Measurements from ENCODE around the gene AMELY. TPM values are rescaled to one million over a fixed set of nuclear protein-coding genes. Genes with fewer than 3 reads are reported as not detected.

Gene AMELY, protein sequence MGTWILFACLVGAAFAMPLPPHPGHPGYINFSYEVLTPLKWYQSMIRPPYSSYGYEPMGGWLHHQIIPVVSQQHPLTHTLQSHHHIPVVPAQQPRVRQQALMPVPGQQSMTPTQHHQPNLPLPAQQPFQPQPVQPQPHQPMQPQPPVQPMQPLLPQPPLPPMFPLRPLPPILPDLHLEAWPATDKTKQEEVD
- total RNA-seq (not detected), total RNA-seq (0 reads per million in 2 donors)

DNA sequence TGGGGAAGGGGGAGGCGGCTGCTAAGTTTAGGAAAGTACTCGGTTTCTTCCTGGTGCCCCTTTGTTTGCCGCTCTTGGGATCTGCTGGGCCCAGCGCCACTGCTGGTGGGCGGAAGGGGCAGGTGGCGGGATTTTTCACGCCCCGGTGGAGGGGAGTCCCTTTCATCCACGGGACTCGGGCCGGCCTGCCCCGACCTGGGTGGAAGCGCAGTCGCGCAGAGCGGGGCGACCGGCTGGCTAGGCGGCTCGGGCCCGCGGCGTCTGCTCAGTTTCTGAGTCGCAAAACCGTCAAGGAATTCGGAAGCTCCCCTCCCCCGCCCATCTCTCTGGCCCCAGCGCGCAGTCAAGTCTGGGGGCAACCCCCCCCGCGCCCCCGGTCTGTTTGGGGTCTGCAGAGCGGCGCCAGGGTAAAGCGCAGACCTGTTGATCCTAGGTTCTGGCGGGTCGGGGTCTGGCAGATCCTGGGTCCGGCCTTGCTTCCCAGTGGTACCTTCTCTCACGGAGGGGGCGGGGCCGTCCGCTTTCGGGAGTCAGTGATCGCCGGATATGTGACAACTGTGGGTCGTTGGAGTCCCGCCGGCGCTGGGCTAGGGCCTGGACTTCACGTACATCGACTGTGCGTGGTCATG lies at the start of gene AMELY:
Gene AMELY (minus strand): TSS at position 500 of the 629 bp plus-strand sequence. CDS start 39,144 bp downstream, outside the sequence.
- DNase-seq (no peak), ATAC-seq (no peak)
- no peaks in the 10 kb centered on the region for H3K9me3 ChIP-seq (ENCODE audit: control insufficient read depth, low read length, poor library complexity, severe bottlenecking)
- Mint-ChIP-seq H3K4me3 (peak within 1 kb of the TSS; percentile 15), H3K27me3 (peaks cover 34% of the 10 kb centered on the region), H3K36me3 (ENCODE audit: low read depth) (no peaks in the 10 kb centered on the region), H3K27ac (no peak within 1 kb of the TSS), H3K4me1 (no peaks in the 10 kb centered on the region)

DNA sequence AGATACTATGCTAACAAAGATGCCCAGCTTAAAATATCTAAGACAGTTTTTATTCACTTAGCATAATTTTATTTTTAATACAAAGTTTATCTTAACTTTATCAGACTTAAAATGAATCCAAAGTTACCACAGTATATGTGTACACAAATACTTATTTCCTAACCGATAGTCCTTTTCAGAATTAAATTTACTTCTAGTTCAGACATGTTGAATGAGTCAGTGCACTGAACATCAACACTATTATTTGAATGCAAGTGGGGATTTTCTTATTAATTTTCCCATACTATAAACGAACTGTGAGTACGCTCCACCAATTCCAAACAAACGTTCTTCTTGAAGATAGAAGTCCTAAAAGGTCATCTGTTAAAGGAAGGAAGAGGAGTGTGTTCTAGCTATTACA lies 38.4 kb upstream of the AMELY start:
- peaks cover 6% of the 10 kb centered on the region for H3K27me3 Mint-ChIP-seq
- no peak for ATAC-seq
- H3K4me1 Mint-ChIP-seq = no peaks in the 10 kb centered on the region

DNA sequence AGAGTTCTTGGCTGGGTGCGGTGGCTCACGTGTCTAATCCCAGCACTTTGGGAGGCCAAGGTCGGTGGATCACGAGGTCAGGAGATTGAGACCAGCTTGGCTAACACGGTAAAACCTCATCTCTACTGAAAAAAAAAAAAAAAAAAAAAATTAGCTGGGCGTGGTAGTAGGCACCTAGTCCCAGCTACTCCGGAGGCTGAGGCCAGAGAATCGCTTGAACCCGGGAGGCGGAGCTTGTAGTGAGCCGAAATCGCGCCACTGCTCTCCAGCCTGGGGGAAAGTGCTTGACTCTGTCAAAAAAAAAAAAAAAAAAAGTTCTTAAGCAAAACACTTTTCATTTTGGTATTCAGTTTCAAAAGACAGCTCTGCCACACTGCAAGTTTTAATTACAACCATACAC lies 36.8 kb upstream of the AMELY start:
- DNase-seq (no peak), ATAC-seq (no peak)
- no peaks in the 10 kb centered on the region for H3K36me3 Mint-ChIP-seq (ENCODE audit: low read depth)
- no peak overlapping the region for H3K4me3 Mint-ChIP-seq
- H3K27me3 Mint-ChIP-seq = peaks cover 6% of the 10 kb centered on the region
- no peaks in the 10 kb centered on the region for H3K4me1 Mint-ChIP-seq
- H3K27ac Mint-ChIP-seq = no peak overlapping the region
- H3K9me3 ChIP-seq (ENCODE audit: control insufficient read depth, low read length, poor library complexity, severe bottlenecking) = no peaks in the 10 kb centered on the region

More for the DNA sequence above, 38.4 kb upstream of the AMELY start:
- H3K36me3 Mint-ChIP-seq (ENCODE audit: low read depth) = no peaks in the 10 kb centered on the region
- H3K27ac Mint-ChIP-seq = no peak overlapping the region
- no peaks in the 10 kb centered on the region for H3K9me3 ChIP-seq (ENCODE audit: control insufficient read depth, low read length, poor library complexity, severe bottlenecking)
- H3K4me3 Mint-ChIP-seq = no peak overlapping the region
- DNase-seq = no peak

DNA sequence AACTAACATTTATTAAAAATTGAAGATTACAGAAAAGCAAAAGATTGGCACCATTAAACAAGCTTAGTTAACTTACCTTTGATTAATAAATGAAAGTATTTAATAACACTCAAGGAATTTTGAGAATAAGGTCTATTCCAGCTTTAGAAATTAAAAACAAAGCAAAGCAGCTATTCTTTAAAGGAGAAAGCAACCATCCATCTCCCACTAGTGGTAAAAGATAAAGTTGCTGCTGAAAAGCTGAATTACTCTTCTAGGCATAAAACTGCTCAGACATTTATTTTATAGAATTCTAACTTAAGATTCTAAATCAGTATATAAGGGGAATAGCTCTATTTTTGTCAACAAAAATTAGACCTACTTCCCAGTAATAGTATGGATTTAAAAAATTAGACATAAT lies 36.1 kb upstream of the AMELY start:
- no peak overlapping the region for H3K27ac Mint-ChIP-seq
- H3K9me3 ChIP-seq (ENCODE audit: control insufficient read depth, low read length, poor library complexity, severe bottlenecking) = no peaks in the 10 kb centered on the region
- peaks cover 3% of the 10 kb centered on the region for H3K27me3 Mint-ChIP-seq
- no peak for DNase-seq
- H3K4me3 Mint-ChIP-seq = no peak overlapping the region
- no peaks in the 10 kb centered on the region for H3K4me1 Mint-ChIP-seq
- no peak for ATAC-seq
- no peaks in the 10 kb centered on the region for H3K36me3 Mint-ChIP-seq (ENCODE audit: low read depth)

DNA sequence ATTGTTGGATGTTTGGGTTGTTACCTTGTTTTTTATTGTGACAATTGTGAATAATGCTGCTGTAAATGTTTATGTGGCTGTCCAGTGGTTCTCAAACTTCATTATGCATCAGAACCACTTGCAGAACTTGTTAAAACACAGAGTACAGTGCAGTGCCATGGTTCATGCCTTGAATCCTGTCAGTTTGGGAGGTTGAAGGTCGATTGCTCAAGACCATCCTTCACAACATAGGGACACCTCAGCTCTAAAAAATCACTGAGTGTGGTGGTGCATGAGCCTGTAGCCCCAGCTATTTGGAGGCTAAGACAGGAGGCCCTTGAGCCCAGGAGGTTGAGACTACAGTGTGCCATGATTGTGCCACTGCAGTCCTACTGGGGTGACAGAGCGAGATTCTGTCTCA lies 23.9 kb upstream of the AMELY start:
- no peaks in the 10 kb centered on the region for H3K36me3 Mint-ChIP-seq (ENCODE audit: low read depth)
- H3K9me3 ChIP-seq (ENCODE audit: control insufficient read depth, low read length, poor library complexity, severe bottlenecking) = no peaks in the 10 kb centered on the region

DNA sequence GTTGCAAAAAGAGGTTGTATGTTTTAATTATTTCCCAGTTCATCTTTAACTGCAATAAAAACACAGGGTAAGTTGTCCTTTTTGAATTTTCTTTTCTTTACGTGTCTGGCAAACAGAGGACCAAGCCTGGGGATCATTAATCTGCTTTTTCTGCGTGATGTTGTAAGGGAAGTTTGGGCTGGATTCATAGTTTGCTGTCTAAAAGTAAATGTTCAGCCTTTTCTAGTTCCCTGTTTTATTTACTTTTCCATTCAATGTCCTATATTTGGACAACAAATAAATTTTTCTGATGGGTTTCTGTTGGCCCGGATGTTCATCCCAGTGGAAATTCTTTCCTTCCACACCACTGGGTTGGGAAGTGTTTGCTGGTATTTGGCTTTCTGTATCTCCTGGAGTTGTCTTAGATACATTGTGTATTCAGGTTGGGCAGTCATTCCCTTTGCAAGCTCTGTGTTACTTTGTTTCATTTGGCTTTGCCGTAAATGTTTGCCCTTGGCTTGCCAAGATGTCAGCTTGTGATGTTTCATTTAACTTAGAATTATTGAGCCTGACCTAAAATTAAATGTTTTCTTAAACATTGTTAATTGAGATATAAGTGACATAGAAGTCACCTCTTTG lies 20.3 kb upstream of the AMELY start:
- H3K36me3 Mint-ChIP-seq (ENCODE audit: low read depth) = no peaks in the 10 kb centered on the region
- ATAC-seq (no peak), DNase-seq (no peak)
- no peaks in the 10 kb centered on the region for H3K27me3 Mint-ChIP-seq
- no peak overlapping the region for H3K4me3 Mint-ChIP-seq
- no peak overlapping the region for H3K27ac Mint-ChIP-seq
- H3K9me3 ChIP-seq (ENCODE audit: control insufficient read depth, low read length, poor library complexity, severe bottlenecking) = no peaks in the 10 kb centered on the region
- H3K4me1 Mint-ChIP-seq = no peaks in the 10 kb centered on the region

More for the DNA sequence above, 23.9 kb upstream of the AMELY start:
- Mint-ChIP-seq H3K27me3 (peaks cover 4% of the 10 kb centered on the region), H3K4me1 (no peaks in the 10 kb centered on the region), H3K4me3 (no peak overlapping the region), H3K27ac (no peak overlapping the region)
- DNase-seq (no peak), ATAC-seq (no peak)

DNA sequence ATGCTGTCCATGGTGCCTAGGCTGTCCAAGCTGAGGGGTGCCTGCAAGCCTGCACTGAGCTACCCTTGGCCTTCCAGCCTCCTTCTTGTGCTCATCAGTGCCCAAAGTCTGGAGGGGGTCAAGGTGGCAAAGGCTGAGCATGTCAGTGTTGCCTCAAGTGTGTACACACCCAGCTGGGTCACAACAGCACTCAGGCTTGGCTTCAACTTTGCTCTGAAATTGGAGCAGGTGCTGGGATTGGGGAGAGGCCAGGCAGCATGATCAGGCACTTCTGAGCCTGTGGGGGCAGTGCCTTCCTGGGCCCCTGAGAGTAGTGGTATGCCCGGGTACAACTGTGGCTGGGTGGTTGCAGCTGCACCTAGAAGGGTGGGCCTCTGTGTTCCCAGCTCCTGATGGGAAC lies 17.7 kb upstream of the AMELY start:
- H3K4me1 Mint-ChIP-seq = no peaks in the 10 kb centered on the region
- H3K36me3 Mint-ChIP-seq (ENCODE audit: low read depth) = no peaks in the 10 kb centered on the region
- no peak overlapping the region for H3K4me3 Mint-ChIP-seq

DNA sequence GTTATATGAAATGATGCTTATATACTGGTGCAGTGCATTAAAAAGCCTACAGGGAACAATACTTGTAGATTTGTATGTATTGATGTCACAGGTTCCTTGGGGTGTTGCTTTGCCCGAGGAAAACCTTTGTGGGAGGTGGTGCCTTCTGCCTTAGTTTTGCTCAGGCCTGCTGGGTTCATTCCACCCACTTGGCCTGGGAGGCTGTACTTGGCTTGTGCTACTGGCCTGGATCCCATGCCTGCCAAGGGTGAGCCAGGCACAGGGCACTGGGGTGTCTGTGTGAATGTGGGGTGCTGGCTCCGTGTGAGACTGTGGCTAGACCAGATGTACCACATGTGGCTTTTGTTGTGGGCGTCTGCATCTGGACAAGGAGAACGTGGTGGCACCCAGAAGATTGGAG lies 16.7 kb upstream of the AMELY start:
- ATAC-seq (no peak), DNase-seq (no peak)
- H3K4me1 Mint-ChIP-seq = no peaks in the 10 kb centered on the region
- no peaks in the 10 kb centered on the region for H3K9me3 ChIP-seq (ENCODE audit: control insufficient read depth, low read length, poor library complexity, severe bottlenecking)
- no peak overlapping the region for H3K4me3 Mint-ChIP-seq
- no peak overlapping the region for H3K27ac Mint-ChIP-seq
- H3K27me3 Mint-ChIP-seq = no peaks in the 10 kb centered on the region
- no peaks in the 10 kb centered on the region for H3K36me3 Mint-ChIP-seq (ENCODE audit: low read depth)

More for the DNA sequence above, 17.7 kb upstream of the AMELY start:
- H3K27me3 Mint-ChIP-seq = no peaks in the 10 kb centered on the region
- DNase-seq = no peak
- H3K9me3 ChIP-seq (ENCODE audit: control insufficient read depth, low read length, poor library complexity, severe bottlenecking) = no peaks in the 10 kb centered on the region
- no peak for ATAC-seq
- H3K27ac Mint-ChIP-seq = no peak overlapping the region

DNA sequence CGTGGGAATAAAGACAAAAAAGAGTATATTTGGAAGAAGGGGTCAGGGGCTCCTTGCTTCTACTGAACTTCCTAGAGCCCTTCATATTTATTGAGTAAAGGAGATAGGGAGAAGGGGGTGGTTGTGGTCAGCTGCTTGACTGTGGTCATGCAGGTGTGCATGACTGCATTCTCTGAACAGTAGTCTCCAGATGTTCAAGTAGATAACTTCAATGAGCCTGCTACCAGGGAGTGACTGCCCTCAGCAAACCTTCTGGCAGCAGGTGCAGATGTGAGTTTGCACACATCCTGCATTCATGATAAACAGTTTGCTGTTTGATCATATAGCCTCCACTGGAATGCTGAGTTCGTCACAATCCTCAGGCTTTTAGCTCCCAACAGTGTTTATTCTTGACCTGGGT lies 9.5 kb upstream of the AMELY start:
- H3K36me3 Mint-ChIP-seq (ENCODE audit: low read depth) = no peaks in the 10 kb centered on the region
- no peaks in the 10 kb centered on the region for H3K4me1 Mint-ChIP-seq
- no peaks in the 10 kb centered on the region for H3K9me3 ChIP-seq (ENCODE audit: control insufficient read depth, low read length, poor library complexity, severe bottlenecking)
- DNase-seq = no peak
- H3K27me3 Mint-ChIP-seq = no peaks in the 10 kb centered on the region
- no peak for ATAC-seq
- H3K4me3 Mint-ChIP-seq = no peak overlapping the region
- no peak overlapping the region for H3K27ac Mint-ChIP-seq

DNA sequence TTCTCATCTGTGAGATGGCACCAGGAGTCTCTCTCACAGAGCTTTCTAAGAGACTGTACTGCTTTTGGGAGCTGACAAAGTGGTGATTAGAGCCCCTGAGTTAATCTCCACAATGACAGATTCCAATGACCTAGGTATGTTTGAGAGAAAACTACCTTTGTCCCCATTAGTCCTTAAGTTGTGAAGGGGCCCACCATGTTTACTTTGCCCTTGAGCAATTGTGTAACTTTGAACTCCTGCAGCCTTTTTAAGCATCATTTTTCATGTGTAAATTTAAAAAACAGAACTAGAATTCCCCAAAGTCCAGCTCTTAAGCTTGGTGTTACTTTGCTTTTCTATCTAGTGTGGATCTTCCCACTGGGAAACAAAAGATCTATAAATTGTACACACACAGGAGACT lies 1.8 kb upstream of the AMELY start:
- Mint-ChIP-seq H3K4me1 (no peaks in the 10 kb centered on the region), H3K27me3 (peaks cover 34% of the 10 kb centered on the region), H3K27ac (no peak overlapping the region), H3K36me3 (ENCODE audit: low read depth) (no peaks in the 10 kb centered on the region), H3K4me3 (no peak overlapping the region)
- DNase-seq = no peak
- no peaks in the 10 kb centered on the region for H3K9me3 ChIP-seq (ENCODE audit: control insufficient read depth, low read length, poor library complexity, severe bottlenecking)
- no peak for ATAC-seq

DNA sequence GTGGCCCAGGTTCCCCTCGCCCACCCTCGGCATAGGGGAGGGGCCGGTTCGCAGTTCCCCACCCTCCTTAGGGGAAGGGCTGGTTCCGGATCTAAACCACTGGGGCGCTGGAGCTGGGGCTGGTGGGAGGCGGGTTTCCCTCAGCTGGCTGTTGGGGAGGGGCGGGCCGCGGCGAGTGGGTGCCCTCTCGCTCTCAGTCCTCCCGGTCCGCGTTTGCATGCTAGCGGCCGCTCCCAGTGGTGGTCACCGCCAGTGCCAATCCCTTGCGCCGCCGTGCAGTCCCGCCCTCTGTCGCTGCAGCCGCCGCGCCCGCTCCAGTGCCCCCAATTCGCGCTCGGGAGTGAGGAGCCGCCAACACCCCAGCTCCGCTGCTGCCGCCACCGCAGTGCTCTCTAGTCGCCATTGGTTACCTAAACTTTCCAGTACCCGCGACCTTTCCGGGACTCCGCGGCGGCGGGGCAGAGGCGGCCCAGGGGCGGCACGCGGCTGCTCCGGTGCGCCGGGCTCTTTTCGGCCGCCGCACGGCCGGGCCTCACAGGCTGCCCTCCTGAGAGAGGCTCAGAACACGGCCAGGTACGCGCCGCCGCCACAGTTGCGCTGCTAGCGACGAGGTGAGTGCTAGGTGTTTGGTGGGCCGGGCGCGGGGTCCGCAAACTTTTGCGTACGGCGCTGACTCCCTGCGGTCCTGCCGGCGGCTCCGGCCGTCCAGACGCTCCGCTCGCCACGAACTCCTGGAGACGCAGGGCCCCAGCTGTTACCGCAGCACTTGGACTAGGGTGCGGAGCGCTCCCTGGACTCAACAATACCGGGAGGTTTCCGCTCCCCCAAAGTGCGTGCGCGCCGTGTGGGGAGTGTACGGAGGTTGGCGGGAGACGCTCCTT lies 940 bp downstream of the AMELY start, which contains the start of gene TBL1Y:
Gene TBL1Y (plus strand): TSS at position 326 of the 881 bp plus-strand sequence. CDS start 114,388 bp downstream, outside the sequence.
- H3K9me3 ChIP-seq (ENCODE audit: control insufficient read depth, low read length, poor library complexity, severe bottlenecking) = no peaks in the 10 kb centered on the region
- H3K27me3 Mint-ChIP-seq = peaks cover 34% of the 10 kb centered on the region
- ATAC-seq (no peak), DNase-seq (no peak)
- no peak within 1 kb of the TSS for H3K27ac Mint-ChIP-seq
- no peaks in the 10 kb centered on the region for H3K4me1 Mint-ChIP-seq
- H3K4me3 Mint-ChIP-seq = peak within 1 kb of the TSS; percentile 15
- H3K36me3 Mint-ChIP-seq (ENCODE audit: low read depth) = no peaks in the 10 kb centered on the region

DNA sequence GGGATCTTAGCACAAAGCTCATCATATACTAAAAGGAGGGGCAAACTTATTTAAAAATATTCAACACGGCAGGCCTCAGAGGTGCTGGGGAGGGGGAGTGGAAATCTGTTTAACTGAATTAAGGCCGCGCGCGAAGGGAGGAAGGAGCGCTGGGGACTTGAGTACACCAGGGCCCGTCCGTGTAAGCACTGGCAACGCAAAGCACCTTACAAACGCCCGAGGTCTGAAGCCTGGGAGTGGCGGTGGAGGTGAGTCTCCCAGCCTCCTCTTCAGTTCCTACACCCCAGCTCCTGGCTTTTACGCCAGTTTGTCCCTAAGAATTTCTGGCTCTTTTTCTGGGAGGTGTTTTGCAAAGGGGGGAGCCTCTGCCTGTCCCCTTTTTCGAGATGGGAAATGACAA lies 1.7 kb downstream of the AMELY start:
- H3K36me3 Mint-ChIP-seq (ENCODE audit: low read depth) = no peaks in the 10 kb centered on the region
- peaks cover 34% of the 10 kb centered on the region for H3K27me3 Mint-ChIP-seq
- no peaks in the 10 kb centered on the region for H3K9me3 ChIP-seq (ENCODE audit: control insufficient read depth, low read length, poor library complexity, severe bottlenecking)
- DNase-seq (no peak), ATAC-seq (no peak)
- H3K27ac Mint-ChIP-seq = no peak overlapping the region
- peak overlapping the region; percentile 9 for H3K4me3 Mint-ChIP-seq
- no peaks in the 10 kb centered on the region for H3K4me1 Mint-ChIP-seq

DNA sequence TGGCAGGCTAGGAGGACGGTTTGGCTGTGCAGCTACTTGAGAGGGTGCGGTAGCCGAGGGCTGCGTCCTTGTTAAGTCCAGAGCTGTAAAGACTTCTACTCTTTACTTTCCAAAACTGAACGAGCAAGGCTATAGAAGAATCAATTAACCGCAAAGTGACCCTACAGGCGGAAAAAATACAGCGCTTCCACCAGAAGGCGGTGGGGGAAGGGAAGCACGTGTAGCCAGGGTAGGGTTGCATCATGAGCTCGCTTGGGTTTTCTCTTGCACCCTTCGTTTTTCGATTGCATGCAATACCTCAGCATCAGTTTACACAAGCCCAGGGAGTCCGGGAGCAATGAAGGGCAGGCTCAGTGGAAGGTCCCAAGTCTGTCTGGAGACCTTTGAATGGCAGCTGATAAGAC lies 2.4 kb downstream of the AMELY start:
- no peaks in the 10 kb centered on the region for H3K9me3 ChIP-seq (ENCODE audit: control insufficient read depth, low read length, poor library complexity, severe bottlenecking)
- Mint-ChIP-seq H3K4me1 (no peaks in the 10 kb centered on the region), H3K36me3 (ENCODE audit: low read depth) (no peaks in the 10 kb centered on the region), H3K4me3 (peak overlapping the region; percentile 15), H3K27me3 (peaks cover 34% of the 10 kb centered on the region), H3K27ac (peak overlapping the region; percentile 27)
- no peak for ATAC-seq
- no peak for DNase-seq

Data from T-helper 17 cell (primary cell).